Ovary (tissue), 9 donors: ENCODE data around the gene ZNF319. TPM values are rescaled to one million over a fixed set of nuclear protein-coding genes. Genes with fewer than 3 reads are reported as not detected.

Source experiments
- DNase-seq, 5 donors: peaks; one replicate each; pipeline ENCODE4 v3.0.0-alpha.2; 2019 to 2020
- H3K27ac ChIP-seq, 2 donors: fragments of 200-600 bp; one replicate each; pipeline versions ENCODE4 v1.5.1 to v1.8.0; 2019 to 2022
- H3K27me3 ChIP-seq: fragments of 200-600 bp; one replicate; pipeline ENCODE4 v1.8.0; 2022
- H3K36me3 ChIP-seq: fragments of 200-600 bp; sonication (generic); one replicate; pipeline ENCODE4 v1.5.1; 2019
- H3K4me1 ChIP-seq: one replicate; pipeline ENCODE4 v1.8.1; 2013; ENCODE audit warnings: mild to moderate bottlenecking, moderate library complexity; ENCODE audit not compliant: insufficient read depth
- H3K4me3 ChIP-seq: fragments of 200-600 bp; sonication (generic); one replicate; pipeline ENCODE4 v1.5.1; 2017
- H3K9me3 ChIP-seq, 2 donors: fragments of 200-600 bp in 1 of 2; sonication (generic) in 1 of 2; one replicate each; pipeline versions ENCODE4 v1.5.1 to v1.8.1; 2013 to 2019; ENCODE audit warnings: mild to moderate bottlenecking in 1 of 2, moderate library complexity in 1 of 2
- CTCF ChIP-seq, 3 donors: fragments of 450-650 bp in 2 of 3; fragments of 200-600 bp in 1 of 3; IDR thresholded peaks; one replicate each; pipeline versions ENCODE4 v1.5.1 to v1.8.0; 2016 to 2022; ENCODE audit warnings: antibody characterized with exemption in 3 of 3, mild to moderate bottlenecking in 1 of 3
- EP300 ChIP-seq: sonication (generic); formaldehyde crosslinking; IDR thresholded peaks from one replicate; pipeline ENCODE4 v1.6.1; 2017; ENCODE audit warnings: antibody characterized with exemption
- POLR2A ChIP-seq: fragments of 450-650 bp; IDR thresholded peaks from one replicate; pipeline ENCODE4 v1.6.1; 2017; ENCODE audit warnings: antibody characterized with exemption, mild to moderate bottlenecking, moderate library complexity
- WGBS, 3 donors: extraction: QIAGEN DNeasy Blood & Tissue Kit in 1 of 3; methylation state at CpG; one replicate each; pipeline versions ENCODE4 v1.1.5 to v1.1.7; 2013 to 2017; 5-methylcytosine and 5-hydroxymethylcytosine counted together
- intact Hi-C, 4 donors: fragments of 100-400 bp; cut with DNase I; formaldehyde crosslinking; loops; one replicate each; pipeline versions ENCODE4 v1.11.0 to v1.15.1; 2022 to 2023
- polyA plus RNA-seq, 2 donors: library from polyadenylated mRNA; stranded (reverse); fragments of 200-250 nt in 1 of 2; fragments of 350-450 nt in 1 of 2; fragmentation: Illumina TruSeq in 1 of 2; extraction: RNeasy Lipid Tissue Mini Kit (QIAGEN cat#74804) in 1 of 2; gene quantifications; one replicate each; pipeline ENCODE4 v1.2.3, GENCODE V29; 2013 to 2014
- total RNA-seq, 7 donors: library from RNA; depleted of rRNA in 2 of 7; stranded (reverse); fragments of >200 nt in 2 of 7; fragmentation: NEBNext Ultra II Directional in 3 of 7; extraction: Animal tissue kit (Norgen Biotek cat#: 25700) in 3 of 7; gene quantifications; one replicate each; pipeline versions ENCODE4 v1.1.0 to v1.2.4, GENCODE V29; 2016 to 2023
- donor health status: DM: no; HTN: no; CAD: no; lungs with moderate emphysema.
- donor health status: DM: no; HTN: no; CAD: no.
- donor health status: Bipolar disorder and iron deficiency.
- donor health status: DM: yes; HTN: yes; CAD: no.
- donor health status: DM: no; HTN: no; CAD: no.
- donor health status: DM: yes; HTN: yes; CAD: no.

Gene ZNF319
- total and polyA plus RNA-seq, 9 donors, result 5.6 to 17.8 (median 12.9) TPM

DNA sequence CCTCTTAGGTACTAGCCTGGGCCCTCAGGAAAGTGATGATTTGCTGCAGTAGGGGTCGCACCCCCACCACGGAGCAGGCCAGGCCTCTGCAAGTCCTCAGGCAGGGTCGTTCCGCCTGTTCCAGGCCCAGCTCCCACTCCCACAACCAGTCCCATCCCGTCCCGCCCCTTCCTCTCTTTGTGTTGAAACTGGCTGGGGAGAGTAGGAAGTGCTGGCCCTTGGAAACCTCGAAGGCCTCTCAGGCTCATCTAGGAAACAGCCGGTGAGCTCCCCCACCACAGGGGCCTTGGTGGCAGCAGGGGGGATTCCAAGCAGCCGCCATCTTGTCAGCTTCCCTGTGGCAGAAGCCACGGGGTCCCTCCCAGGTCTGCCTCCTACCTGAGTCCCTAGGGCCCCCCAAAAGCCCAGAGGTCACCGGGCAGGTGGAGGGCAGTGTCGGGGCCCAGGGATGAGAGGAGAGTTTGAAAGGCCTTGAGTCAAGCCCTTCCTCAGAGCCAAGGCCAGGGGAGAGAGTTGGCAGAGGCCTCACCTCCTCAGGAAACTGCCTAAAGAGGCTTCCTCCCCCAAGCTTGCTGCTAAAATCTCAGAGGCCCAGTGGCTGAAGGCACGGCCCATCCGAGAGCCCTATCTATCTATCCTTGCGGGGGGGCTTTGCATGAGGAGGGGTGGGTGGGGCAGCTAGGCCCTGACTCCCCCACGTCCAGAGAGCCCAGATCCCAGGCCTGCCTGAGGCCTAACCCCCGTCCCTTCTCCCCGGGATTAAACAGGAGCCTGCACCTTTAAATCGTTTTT lies 47.3 kb upstream of the ZNF319 start:
- TF ChIP-seq EP300, result no peak
- TF ChIP-seq POLR2A, result no peak
- TF ChIP-seq CTCF (IDR thresholded peaks at IDR 0.05), result no peak
- Histone ChIP-seq H3K27ac (no peak overlapping the region), H3K27me3 (no peaks in the 10 kb centered on the region), H3K4me1 (no peaks in the 10 kb centered on the region), H3K9me3 (no peaks in the 10 kb centered on the region), H3K36me3 (no peaks in the 10 kb centered on the region), H3K4me3 (no peak overlapping the region)
- intact Hi-C loops, result no loop called here
- WGBS, 3 donors, result 42 to 54% (median 43%) methylated on average over 14 to 19 of the region's 19 CpGs
- no peak for DNase-seq

DNA sequence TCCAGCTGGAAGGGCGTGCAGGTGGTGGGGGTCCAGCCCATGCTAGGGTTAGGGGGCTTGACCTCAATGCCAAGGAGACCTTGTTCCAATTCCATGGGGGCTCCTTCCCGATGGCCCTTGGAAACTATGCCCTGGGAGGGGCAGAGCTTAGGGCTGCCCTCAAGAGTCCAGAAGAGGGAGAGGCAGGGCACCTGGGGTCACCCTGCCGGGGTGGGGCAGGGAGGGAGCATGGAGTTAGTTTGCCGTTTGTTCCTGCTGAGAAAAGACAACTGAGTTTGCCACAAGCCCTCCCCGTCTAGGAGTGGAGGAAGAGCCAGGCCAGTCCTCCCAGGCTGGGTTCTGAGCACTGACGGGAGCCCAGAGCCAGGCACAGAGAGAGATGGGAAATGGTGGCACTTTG lies 46.5 kb upstream of the ZNF319 start:
- TF ChIP-seq EP300, result no peak
- TF ChIP-seq POLR2A, result no peak
- no peak for TF ChIP-seq CTCF (IDR thresholded peaks at IDR 0.05)
- intact Hi-C loops, result no loop called here
- DNase-seq, result no peak
- 74 to 76% (median 75%) methylated on average over 6 of the region's 6 CpGs for WGBS, 3 donors
- Histone ChIP-seq H3K27me3 (no peaks in the 10 kb centered on the region), H3K27ac (no peak overlapping the region), H3K4me3 (no peak overlapping the region), H3K9me3 (no peaks in the 10 kb centered on the region), H3K36me3 (no peaks in the 10 kb centered on the region), H3K4me1 (no peaks in the 10 kb centered on the region)

DNA sequence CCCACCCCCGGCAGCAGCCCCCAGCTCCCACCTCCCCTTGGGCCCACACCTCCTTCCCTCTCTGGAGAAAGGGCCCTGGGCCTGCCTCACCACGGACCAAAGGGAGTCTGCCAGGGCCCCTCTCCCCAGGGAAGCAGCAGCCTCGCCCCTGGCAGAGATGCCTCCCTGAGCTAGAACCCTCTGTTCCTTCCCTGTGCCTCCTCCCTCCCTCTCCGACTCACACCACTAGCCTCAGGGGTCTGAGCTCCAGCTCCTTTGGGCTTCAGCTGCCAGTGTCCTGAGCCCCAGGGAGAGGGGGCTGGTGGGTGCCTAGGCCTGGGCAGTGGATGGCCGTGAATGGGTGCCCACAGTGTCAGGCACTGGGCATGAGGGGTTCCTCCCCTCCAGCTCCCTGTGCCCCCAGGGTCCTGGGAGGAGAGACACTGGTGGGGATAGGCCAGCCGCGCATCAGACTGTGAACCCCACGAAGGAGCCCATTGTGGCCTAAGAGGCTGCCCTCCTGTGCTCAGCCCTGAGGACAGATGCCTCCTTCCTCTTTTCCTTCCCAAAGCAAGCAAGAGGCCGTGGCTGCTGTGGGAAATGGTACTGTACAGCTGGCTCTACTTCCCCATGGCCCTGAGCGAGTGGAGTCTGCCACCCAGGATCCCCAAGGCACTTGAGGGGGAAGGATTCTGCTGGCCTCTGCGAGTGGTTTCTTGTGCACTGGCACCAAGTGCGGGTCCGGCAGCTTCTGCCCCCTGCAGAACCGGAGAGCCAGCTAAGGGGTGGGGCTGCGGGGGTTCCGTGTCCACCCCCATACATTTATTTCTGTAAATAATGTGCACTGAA lies 45.8 kb upstream of the ZNF319 start:
- H3K4me3 ChIP-seq, result no peak overlapping the region
- 84 to 88% (median 86%) methylated on average over 15 to 16 of the region's 16 CpGs for WGBS, 3 donors
- no peaks in the 10 kb centered on the region for H3K9me3 ChIP-seq
- no peak for DNase-seq
- no peaks in the 10 kb centered on the region for H3K27me3 ChIP-seq
- intact Hi-C loops, result no loop called here
- no peaks in the 10 kb centered on the region for H3K4me1 ChIP-seq
- no peak overlapping the region for H3K27ac ChIP-seq
- TF ChIP-seq CTCF (IDR thresholded peaks at IDR 0.05) (no peak), POLR2A (no peak), EP300 (no peak)
- no peaks in the 10 kb centered on the region for H3K36me3 ChIP-seq

- no peaks in the 10 kb centered on the region for H3K27me3 ChIP-seq
- H3K9me3 ChIP-seq, result no peaks in the 10 kb centered on the region
- H3K4me1 ChIP-seq, result no peaks in the 10 kb centered on the region
- no peaks in the 10 kb centered on the region for H3K36me3 ChIP-seq
- H3K4me3 ChIP-seq, result no peak overlapping the region
- H3K27ac ChIP-seq, result no peak overlapping the region
- WGBS, 3 donors, result 87 to 92% (median 89%) methylated on average over 31 of the region's 31 CpGs
- intact Hi-C loops, result no loop called here
- TF ChIP-seq CTCF (IDR thresholded peaks at IDR 0.05) (no peak), POLR2A (no peak), EP300 (no peak)
- no peak for DNase-seq
Measured at GRCh38 chr16:58045096-58045495, 44.6 kb upstream of the ZNF319 start.
